Keratinocyte (primary cell): ENCODE results near the gene SSR3. TPM values are rescaled to one million over a fixed set of nuclear protein-coding genes. Genes with fewer than 3 reads are reported as not detected.

Experiments
- DNase-seq: peaks from one replicate; pipeline ENCODE4 v3.0.0-alpha.2; 2011; ENCODE audit warnings: low read depth, missing footprints, low spot score
- FAIRE-seq: peaks from 2 replicates; lab custom pipeline; 2011; peaks lifted over from hg19 to GRCh38; lab: Jason Lieb, UNC
- H2AFZ ChIP-seq: 2 replicates; pipeline ENCODE4 v1.6.0; 2012; ENCODE audit warnings: low read length, control low read depth, inconsistent platforms; ENCODE audit not compliant: control insufficient read depth
- H3K27ac ChIP-seq: 2 replicates; pipeline ENCODE4 v1.5.1; 2011; ENCODE audit warnings: low read length; ENCODE audit not compliant: control insufficient read depth, insufficient read depth
- H3K27me3 ChIP-seq: 3 replicates; pipeline ENCODE4 v1.6.0; 2011; ENCODE audit warnings: low read length; ENCODE audit not compliant: control insufficient read depth, insufficient read depth; ENCODE audit errors: extremely low read depth
- H3K36me3 ChIP-seq, 2 experiments: 2 replicates in 1 of 2; 3 replicates in 1 of 2; pipeline ENCODE4 v1.5.1; 2011; ENCODE audit warnings: low read length in 2 of 2, mild to moderate bottlenecking in 1 of 2; ENCODE audit not compliant: control insufficient read depth in 2 of 2, insufficient read depth in 2 of 2; ENCODE audit errors: extremely low read depth in 1 of 2
- H3K4me1 ChIP-seq: 3 replicates; pipeline ENCODE4 v1.5.1; 2011; ENCODE audit warnings: low read length; ENCODE audit not compliant: control insufficient read depth, insufficient read depth; ENCODE audit errors: extremely low read depth
- H3K4me2 ChIP-seq: 3 replicates; pipeline ENCODE4 v1.6.0; 2011; ENCODE audit warnings: low read depth, low read length; ENCODE audit not compliant: control insufficient read depth, insufficient read depth; ENCODE audit errors: extremely low read depth
- H3K4me3 ChIP-seq, 3 experiments: fragments of 200-600 bp in 1 of 3; sonication (generic) in 1 of 3; 2 replicates in 2 of 3; 3 replicates in 1 of 3; pipeline ENCODE4 v1.5.1; 2011 to 2016; ENCODE audit warnings: low read length in 3 of 3, mild to moderate bottlenecking in 3 of 3, control low read depth in 2 of 3, inconsistent platforms in 1 of 3, low read depth in 1 of 3, mixed read lengths in 1 of 3, mixed run types in 1 of 3, moderate library complexity in 1 of 3; ENCODE audit not compliant: control insufficient read depth in 2 of 3, insufficient read depth in 2 of 3; ENCODE audit errors: extremely low read depth in 1 of 3
- H3K79me2 ChIP-seq: 2 replicates; pipeline ENCODE4 v1.6.0; 2012; ENCODE audit warnings: low read length; ENCODE audit not compliant: control insufficient read depth, insufficient read depth
- H3K9ac ChIP-seq: 3 replicates; pipeline ENCODE4 v1.6.0; 2011; ENCODE audit warnings: low read length; ENCODE audit not compliant: control insufficient read depth, insufficient read depth; ENCODE audit errors: extremely low read depth
- H3K9me1 ChIP-seq: 3 replicates; pipeline ENCODE4 v1.6.0; 2011; ENCODE audit warnings: low read length; ENCODE audit not compliant: control insufficient read depth, insufficient read depth; ENCODE audit errors: extremely low read depth
- H3K9me3 ChIP-seq: 2 replicates; pipeline ENCODE4 v1.5.1; 2012; ENCODE audit warnings: low read depth, low read length; ENCODE audit not compliant: control insufficient read depth
- H4K20me1 ChIP-seq: 3 replicates; pipeline ENCODE4 v1.6.0; 2011; ENCODE audit warnings: low read length; ENCODE audit not compliant: control insufficient read depth, insufficient read depth; ENCODE audit errors: extremely low read depth
- CTCF ChIP-seq, 3 experiments: IDR thresholded peaks in 1 of 3; conservative IDR thresholded peaks in 1 of 3; optimal IDR thresholded peaks in 1 of 3; 2 replicates in 2 of 3; 3 replicates in 1 of 3; pipeline versions ENCODE3 to v1.5.1; 2011; ENCODE audit warnings: low read length in 3 of 3, mild to moderate bottlenecking in 3 of 3, moderate library complexity in 2 of 3, control low read depth in 1 of 3, inconsistent platforms in 1 of 3; ENCODE audit not compliant: insufficient read depth in 2 of 3; ENCODE audit errors: extremely low read depth in 1 of 3
- EZH2 ChIP-seq: IDR thresholded peaks from one replicate; pipeline ENCODE4 v1.6.1; 2012; ENCODE audit warnings: inconsistent platforms, mild to moderate bottlenecking, low read length, moderate library complexity
- dilution Hi-C: fragments of 300-500 bp; cut with MboI; formaldehyde crosslinking; loops from one replicate; pipeline ENCODE4 v1.7.0; 2020; ENCODE audit warnings: low sequenced_read_pairs; ENCODE audit not compliant: extremely low pct_ligation_motif_present
- polyA plus RNA-seq, 5 experiments: library from polyadenylated mRNA; depleted of rRNA in 3 of 5; stranded (reverse) in 3 of 5; stranded (forward) in 1 of 5; unstranded in 1 of 5; fragments of >200 nt; gene quantifications; 1 replicate in 1 of 5; 2 replicates in 3 of 5; 3 replicates in 1 of 5; pipeline versions ENCODE4 v1.2.1 to v1.2.3, GENCODE V29; 2011 to 2012; ENCODE audit warnings: missing spikeins in 2 of 5, low read depth in 1 of 5, low replicate concordance in 1 of 5

SSR3 gene
- polyA plus RNA-seq, 1 donor (not counting 4 experiments of a cell fraction or from before 2014, with no cell fraction given): 378 TPM

- dilution Hi-C loops: no loop called here
- no peaks in the 10 kb centered on the region for H3K9me3 ChIP-seq
Measured at GRCh38 chr3:156603379-156604017, 48.6 kb upstream of the SSR3 start.

GRCh38 chr3:156602424-156602823, 47.5 kb upstream of the SSR3 start:
- dilution Hi-C loops: no loop called here
- no peak for TF ChIP-seq CTCF (optimal IDR thresholded peaks at IDR 0.05 in 1 of 3, IDR thresholded peaks at IDR 0.05 in 1 of 3, conservative IDR thresholded peaks at IDR 0.05 in 1 of 3; ENCODE audit: extremely low read depth in 1 of 3, insufficient read depth in 2 of 3, low read length in 3 of 3)
- no peak for TF ChIP-seq EZH2
- Histone ChIP-seq H3K9ac (no peak overlapping the region), H3K4me1 (peaks cover 10% of the 10 kb centered on the region), H3K27ac (no peak overlapping the region), H3K4me2 (no peak overlapping the region), H3K79me2 (no peaks in the 10 kb centered on the region), H3K27me3 (no peaks in the 10 kb centered on the region), H3K9me3 (no peaks in the 10 kb centered on the region), H3K4me3 (no peak overlapping the region), H3K36me3 (no peaks in the 10 kb centered on the region), H2AFZ (no peak overlapping the region), H4K20me1 (no peaks in the 10 kb centered on the region), H3K9me1 (no peaks in the 10 kb centered on the region)
- DNase-seq (no peak), FAIRE-seq (no peak)

More at GRCh38 chr3:156603379-156604017, 48.6 kb upstream of the SSR3 start:
- peaks cover 10% of the 10 kb centered on the region for H3K4me1 ChIP-seq
- H3K79me2 ChIP-seq: no peaks in the 10 kb centered on the region
- no peak overlapping the region for H3K27ac ChIP-seq
- H4K20me1 ChIP-seq: no peaks in the 10 kb centered on the region
- TF ChIP-seq EZH2 (no peak), CTCF (optimal IDR thresholded peaks at IDR 0.05 in 1 of 3, IDR thresholded peaks at IDR 0.05 in 1 of 3, conservative IDR thresholded peaks at IDR 0.05 in 1 of 3; ENCODE audit: extremely low read depth in 1 of 3, insufficient read depth in 2 of 3, low read length in 3 of 3) (no peak)
- H3K4me3 ChIP-seq: no peak overlapping the region
- no peaks in the 10 kb centered on the region for H3K27me3 ChIP-seq
- H3K36me3 ChIP-seq: no peaks in the 10 kb centered on the region
- no peak overlapping the region for H2AFZ ChIP-seq
- H3K9ac ChIP-seq: no peak overlapping the region
- H3K9me1 ChIP-seq: no peaks in the 10 kb centered on the region
- DNase-seq (no peak), FAIRE-seq (no peak)
- no peak overlapping the region for H3K4me2 ChIP-seq
